Effector memory CD8-positive, alpha-beta T cell (primary cell): Measurements from ENCODE around the gene MIB2.
"Not testable (repeated sequence)": the region's sequence is repeated elsewhere in the genome, so short reads cannot be mapped to it uniquely, and the experiment has no call there.

Experiments used
- ATAC-seq: fragments of 150-1000 bp; cut with Tn5 transposase; replicated peaks from 2 replicates; pipeline ENCODE4 v1.10.0; 2021; ENCODE audit warnings: mild to moderate bottlenecking, moderate library complexity
- DNase-seq, 3 experiments: peaks; one replicate each; pipeline ENCODE4 v3.0.0; 2021
- H3K27ac Mint-ChIP-seq, 2 donors: one replicate each; pipeline ENCODE4 v1.8.0; 2022; ENCODE audit warnings: mild to moderate bottlenecking in 2 of 2, mixed read lengths in 2 of 2, moderate library complexity in 2 of 2
- H3K27me3 Mint-ChIP-seq, 2 donors: one replicate each; pipeline ENCODE4 v1.8.0; 2022; ENCODE audit warnings: mixed read lengths in 2 of 2
- H3K36me3 Mint-ChIP-seq: one replicate; pipeline ENCODE4 v1.8.0; 2022; ENCODE audit warnings: mild to moderate bottlenecking, moderate library complexity, mixed read lengths; ENCODE audit not compliant: insufficient read depth
- H3K4me1 Mint-ChIP-seq, 2 donors: one replicate each; pipeline ENCODE4 v1.8.0; 2022; ENCODE audit warnings: low read depth in 2 of 2, mixed read lengths in 2 of 2
- H3K4me3 Mint-ChIP-seq, 2 donors: one replicate each; pipeline ENCODE4 v1.8.0; 2022; ENCODE audit warnings: mild to moderate bottlenecking in 2 of 2, mixed read lengths in 2 of 2, moderate library complexity in 2 of 2
- H3K9me3 Mint-ChIP-seq, 2 donors: one replicate each; pipeline ENCODE4 v1.8.0; 2022; ENCODE audit warnings: mixed read lengths in 2 of 2

Gene MIB2

GRCh38 chr1:1593834-1594601 is 21.3 kb upstream of the MIB2 start:
- Mint-ChIP-seq H3K4me1 (peaks cover 3 to 4% of the 10 kb centered on the region in 2 donors), H3K4me3 (no peak overlapping the region), H3K27me3 (peaks cover 0 to 8% of the 10 kb centered on the region in 2 donors), H3K9me3 (no peaks in the 10 kb centered on the region), H3K27ac (no peak overlapping the region), H3K36me3 (peaks cover 6% of the 10 kb centered on the region)
- DNase-seq (no peak), ATAC-seq (no peak)

GRCh38 chr1:1594602-1595260 is 20.6 kb upstream of the MIB2 start:
- DNase-seq, result no peak

GRCh38 chr1:1595341-1595740 is 20.0 kb upstream of the MIB2 start:
- ATAC-seq, H3K36me3 Mint-ChIP-seq, H3K9me3 Mint-ChIP-seq, DNase-seq, H3K4me3 Mint-ChIP-seq, H3K27ac Mint-ChIP-seq, H3K4me1 Mint-ChIP-seq, H3K27me3 Mint-ChIP-seq: not testable (repeated sequence)

More at GRCh38 chr1:1594602-1595260, 20.6 kb upstream of the MIB2 start:
- H3K9me3 Mint-ChIP-seq, result no peaks in the 10 kb centered on the region
- ATAC-seq, result no peak
- no peak overlapping the region for H3K4me3 Mint-ChIP-seq
- peaks cover 0 to 4% of the 10 kb centered on the region in 2 donors for H3K27me3 Mint-ChIP-seq
- peaks cover 4 to 6% of the 10 kb centered on the region in 2 donors for H3K4me1 Mint-ChIP-seq
- no peak overlapping the region for H3K27ac Mint-ChIP-seq
- H3K36me3 Mint-ChIP-seq, result peaks cover 7% of the 10 kb centered on the region

GRCh38 chr1:1596493-1597274 is 18.6 kb upstream of the MIB2 start:
- Mint-ChIP-seq H3K27ac (no peak overlapping the region), H3K36me3 (peaks cover 7% of the 10 kb centered on the region), H3K27me3 (no peaks in the 10 kb centered on the region), H3K9me3 (no peaks in the 10 kb centered on the region), H3K4me1 (peaks cover 6% of the 10 kb centered on the region in 2 donors), H3K4me3 (no peak overlapping the region)
- ATAC-seq, result no peak
- DNase-seq, result no peak

- Mint-ChIP-seq H3K4me3 (peak overlapping the region in 1 of 2 donors; percentile 14), H3K36me3 (peaks cover 13% of the 10 kb centered on the region), H3K4me1 (peaks cover 6% of the 10 kb centered on the region in 2 donors), H3K27me3 (no peaks in the 10 kb centered on the region), H3K27ac (no peak overlapping the region), H3K9me3 (no peaks in the 10 kb centered on the region)
- ATAC-seq (peak; percentile 31), DNase-seq (no peak)
These were observed 17.9 kb upstream of the MIB2 start for GRCh38 chr1:1597275-1597930.

GRCh38 chr1:1598051-1598719 is 17.1 kb upstream of the MIB2 start:
- H3K9me3 Mint-ChIP-seq, result no peaks in the 10 kb centered on the region

GRCh38 chr1:1598720-1599029 is 16.6 kb upstream of the MIB2 start:
- Mint-ChIP-seq H3K9me3 (no peaks in the 10 kb centered on the region), H3K27me3 (no peaks in the 10 kb centered on the region), H3K27ac (no peak overlapping the region), H3K36me3 (peaks cover 10% of the 10 kb centered on the region), H3K4me1 (peaks cover 6 to 9% of the 10 kb centered on the region in 2 donors), H3K4me3 (peak overlapping the region; percentile 77 to 83)
- ATAC-seq (no peak), DNase-seq (no peak)

More at GRCh38 chr1:1598051-1598719, 17.1 kb upstream of the MIB2 start:
- ATAC-seq (no peak), DNase-seq (no peak)
- H3K27ac Mint-ChIP-seq, result no peak overlapping the region
- peaks cover 6 to 9% of the 10 kb centered on the region in 2 donors for H3K4me1 Mint-ChIP-seq
- H3K36me3 Mint-ChIP-seq, result peaks cover 13% of the 10 kb centered on the region
- H3K27me3 Mint-ChIP-seq, result no peaks in the 10 kb centered on the region
- H3K4me3 Mint-ChIP-seq, result peak overlapping the region in 1 of 2 donors; percentile 77

- DNase-seq (peak in 2 of 3 experiments; percentile 21 to 35), ATAC-seq (peak; percentile 72)
- Mint-ChIP-seq H3K36me3 (peaks cover 10% of the 10 kb centered on the region), H3K27me3 (no peaks in the 10 kb centered on the region), H3K9me3 (no peaks in the 10 kb centered on the region), H3K27ac (no peak overlapping the region), H3K4me3 (peak overlapping the region; percentile 77 to 83), H3K4me1 (peaks cover 6 to 9% of the 10 kb centered on the region in 2 donors)
These were observed 16.0 kb upstream of the MIB2 start for GRCh38 chr1:1599030-1599934.

GRCh38 chr1:1599935-1600860 is 15.1 kb upstream of the MIB2 start, which contains the start of gene FNDC10:
TSS of gene FNDC10 (minus strand) at chr1:1600135. CDS start at chr1:1600015, 120 bp downstream.
- H3K36me3 Mint-ChIP-seq, result peaks cover 10% of the 10 kb centered on the region
- peak within 1 kb of the TSS; percentile 78 to 83 for H3K4me3 Mint-ChIP-seq
- no peak for DNase-seq
- H3K9me3 Mint-ChIP-seq, result no peaks in the 10 kb centered on the region
- H3K27ac Mint-ChIP-seq, result no peak within 1 kb of the TSS
- peak; percentile 60 for ATAC-seq
- H3K27me3 Mint-ChIP-seq, result no peaks in the 10 kb centered on the region
- peaks cover 6 to 9% of the 10 kb centered on the region in 2 donors for H3K4me1 Mint-ChIP-seq

GRCh38 chr1:1600861-1601563 is 14.3 kb upstream of the MIB2 start:
- ATAC-seq (no peak), DNase-seq (no peak)
- no peaks in the 10 kb centered on the region for H3K27me3 Mint-ChIP-seq
- no peak overlapping the region for H3K27ac Mint-ChIP-seq
- H3K4me1 Mint-ChIP-seq, result peaks cover 6 to 9% of the 10 kb centered on the region in 2 donors
- H3K36me3 Mint-ChIP-seq, result peaks cover 10% of the 10 kb centered on the region
- peak overlapping the region; percentile 73 to 78 for H3K4me3 Mint-ChIP-seq
- H3K9me3 Mint-ChIP-seq, result no peaks in the 10 kb centered on the region
